ENCODE measurements around the gene SPACDR. TPM values are rescaled to one million over a fixed set of nuclear protein-coding genes. Genes with fewer than 3 reads are reported as not detected.
A peak's percentile ranks its signal among the peaks of the same experiment; 100 is the strongest.
"Not testable (repeated sequence)": the region's sequence is repeated elsewhere in the genome, so short reads cannot be mapped to it uniquely, and the experiment has no call there.

The SPACDR gene
- total RNA-seq, 1 experiment from 2014 or later = 1.5 TPM

DNA sequence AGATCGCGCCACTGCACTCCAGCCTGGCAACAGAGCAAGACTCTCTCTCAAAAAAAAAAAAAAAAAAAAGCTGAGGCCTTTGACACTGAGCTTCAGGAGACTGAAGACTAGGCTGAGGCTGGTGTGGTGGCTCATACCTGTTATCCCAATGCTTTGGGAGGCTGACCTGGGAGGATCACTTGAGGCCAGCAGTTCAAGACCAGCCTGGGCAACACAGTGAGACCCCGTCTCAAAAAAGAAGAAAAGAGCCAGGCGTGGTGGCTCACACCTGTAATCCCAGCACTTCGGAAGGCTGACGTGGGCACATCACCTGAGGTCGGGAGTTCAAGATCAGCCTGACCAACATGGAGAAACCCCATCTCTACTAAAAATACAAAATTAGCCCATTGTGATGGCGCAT, 16.7 kb downstream of the SPACDR start:
- in situ Hi-C loops (cut with HindIII; ENCODE audit: low pct_unique_long_range_greater_than_20kb, low sequenced_read_pairs); ATAC-seq; intact Hi-C loops (cut with micrococcal nuclease; ENCODE audit: unreplicated experiment); H3K4me3 ChIP-seq (ENCODE audit: low read depth in 2 of 2, low read length in 2 of 2); H3K27me3 ChIP-seq (ENCODE audit: control insufficient read depth, insufficient read depth, low read length); BruUV-seq (replicated peaks); H3K4me1 ChIP-seq (ENCODE audit: control insufficient read depth, insufficient read depth, low read length); H3K9me3 ChIP-seq (ENCODE audit: control insufficient read depth, insufficient read depth, low read depth, low read length); POLR2A ChIA-PET; DNase-seq (ENCODE audit: low read depth, low spot score); H3K36me3 ChIP-seq (ENCODE audit: control insufficient read depth, insufficient read depth, low read length); H3K27ac ChIP-seq (ENCODE audit: low read length): not testable (repeated sequence)
- CTCF ChIA-PET = interaction anchor here (0.6 kb wide), 2 partner anchors 61 to 142 kb away, joined by 5 to 6 read pairs; no protein-coding TSS in a partner anchor

DNA sequence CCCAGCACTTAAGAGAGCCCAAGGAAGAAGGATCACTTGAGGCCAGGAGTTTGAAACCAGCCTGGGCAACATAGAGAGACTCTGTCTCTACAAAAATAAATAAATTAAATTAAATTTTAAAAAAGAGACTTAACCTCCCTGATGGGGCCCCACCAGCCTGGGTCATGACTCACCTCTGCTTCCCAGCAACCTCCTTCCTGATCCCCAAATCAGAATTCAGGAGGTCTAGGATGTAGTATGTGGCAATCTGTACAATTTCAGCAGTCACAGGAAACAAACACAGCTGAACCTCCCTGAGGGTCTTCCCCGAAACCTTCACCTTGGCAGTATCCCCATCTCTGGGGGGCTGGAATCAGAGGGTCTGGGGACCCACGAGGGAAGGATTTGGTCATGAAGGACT, 18.0 kb downstream of the SPACDR start:
- ChIA-PET CTCF (no interaction called here), POLR2A (interaction anchor here (0.7 kb wide), 1 partner anchor 126 kb away, joined by 7 read pairs; no protein-coding TSS in a partner anchor)
- H3K27me3 ChIP-seq (ENCODE audit: control insufficient read depth, insufficient read depth, low read length) = no peaks in the 10 kb centered on the region
- no peaks in the 10 kb centered on the region for H3K36me3 ChIP-seq (ENCODE audit: control insufficient read depth, insufficient read depth, low read length)
- H3K9me3 ChIP-seq (ENCODE audit: control insufficient read depth, insufficient read depth, low read depth, low read length) = no peaks in the 10 kb centered on the region
- H3K4me3 ChIP-seq (ENCODE audit: low read depth in 2 of 2, low read length in 2 of 2) = no peak overlapping the region
- in situ Hi-C loops (cut with HindIII; ENCODE audit: low pct_unique_long_range_greater_than_20kb, low sequenced_read_pairs) (no loop called here), intact Hi-C loops (cut with micrococcal nuclease; ENCODE audit: unreplicated experiment) (no loop called here)
- ATAC-seq (no peak), DNase-seq (ENCODE audit: low read depth, low spot score) (no peak)
- H3K27ac ChIP-seq (ENCODE audit: low read length) = no peak overlapping the region
- TF ChIP-seq TCF7L2 (IDR thresholded peaks at IDR 0.05; ENCODE audit: low read depth, low read length) (no peak), SIN3A (IDR thresholded peaks at IDR 0.05; ENCODE audit: borderline replicate concordance, insufficient read depth, low read depth, low read length) (no peak), POLR2AphosphoS5 (IDR thresholded peaks at IDR 0.05; ENCODE audit: low read depth, low read length) (no peak)
- TF ChIP-seq, protein P1, sequence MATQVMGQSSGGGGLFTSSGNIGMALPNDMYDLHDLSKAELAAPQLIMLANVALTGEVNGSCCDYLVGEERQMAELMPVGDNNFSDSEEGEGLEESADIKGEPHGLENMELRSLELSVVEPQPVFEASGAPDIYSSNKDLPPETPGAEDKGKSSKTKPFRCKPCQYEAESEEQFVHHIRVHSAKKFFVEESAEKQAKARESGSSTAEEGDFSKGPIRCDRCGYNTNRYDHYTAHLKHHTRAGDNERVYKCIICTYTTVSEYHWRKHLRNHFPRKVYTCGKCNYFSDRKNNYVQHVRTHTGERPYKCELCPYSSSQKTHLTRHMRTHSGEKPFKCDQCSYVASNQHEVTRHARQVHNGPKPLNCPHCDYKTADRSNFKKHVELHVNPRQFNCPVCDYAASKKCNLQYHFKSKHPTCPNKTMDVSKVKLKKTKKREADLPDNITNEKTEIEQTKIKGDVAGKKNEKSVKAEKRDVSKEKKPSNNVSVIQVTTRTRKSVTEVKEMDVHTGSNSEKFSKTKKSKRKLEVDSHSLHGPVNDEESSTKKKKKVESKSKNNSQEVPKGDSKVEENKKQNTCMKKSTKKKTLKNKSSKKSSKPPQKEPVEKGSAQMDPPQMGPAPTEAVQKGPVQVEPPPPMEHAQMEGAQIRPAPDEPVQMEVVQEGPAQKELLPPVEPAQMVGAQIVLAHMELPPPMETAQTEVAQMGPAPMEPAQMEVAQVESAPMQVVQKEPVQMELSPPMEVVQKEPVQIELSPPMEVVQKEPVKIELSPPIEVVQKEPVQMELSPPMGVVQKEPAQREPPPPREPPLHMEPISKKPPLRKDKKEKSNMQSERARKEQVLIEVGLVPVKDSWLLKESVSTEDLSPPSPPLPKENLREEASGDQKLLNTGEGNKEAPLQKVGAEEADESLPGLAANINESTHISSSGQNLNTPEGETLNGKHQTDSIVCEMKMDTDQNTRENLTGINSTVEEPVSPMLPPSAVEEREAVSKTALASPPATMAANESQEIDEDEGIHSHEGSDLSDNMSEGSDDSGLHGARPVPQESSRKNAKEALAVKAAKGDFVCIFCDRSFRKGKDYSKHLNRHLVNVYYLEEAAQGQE (IDR thresholded peaks at IDR 0.05; ENCODE audit: insufficient read depth in 1 of 2, low read depth in 2 of 2, low read length in 1 of 2) = no peak
- TF ChIP-seq, protein P2, sequence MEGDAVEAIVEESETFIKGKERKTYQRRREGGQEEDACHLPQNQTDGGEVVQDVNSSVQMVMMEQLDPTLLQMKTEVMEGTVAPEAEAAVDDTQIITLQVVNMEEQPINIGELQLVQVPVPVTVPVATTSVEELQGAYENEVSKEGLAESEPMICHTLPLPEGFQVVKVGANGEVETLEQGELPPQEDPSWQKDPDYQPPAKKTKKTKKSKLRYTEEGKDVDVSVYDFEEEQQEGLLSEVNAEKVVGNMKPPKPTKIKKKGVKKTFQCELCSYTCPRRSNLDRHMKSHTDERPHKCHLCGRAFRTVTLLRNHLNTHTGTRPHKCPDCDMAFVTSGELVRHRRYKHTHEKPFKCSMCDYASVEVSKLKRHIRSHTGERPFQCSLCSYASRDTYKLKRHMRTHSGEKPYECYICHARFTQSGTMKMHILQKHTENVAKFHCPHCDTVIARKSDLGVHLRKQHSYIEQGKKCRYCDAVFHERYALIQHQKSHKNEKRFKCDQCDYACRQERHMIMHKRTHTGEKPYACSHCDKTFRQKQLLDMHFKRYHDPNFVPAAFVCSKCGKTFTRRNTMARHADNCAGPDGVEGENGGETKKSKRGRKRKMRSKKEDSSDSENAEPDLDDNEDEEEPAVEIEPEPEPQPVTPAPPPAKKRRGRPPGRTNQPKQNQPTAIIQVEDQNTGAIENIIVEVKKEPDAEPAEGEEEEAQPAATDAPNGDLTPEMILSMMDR (IDR thresholded peaks at IDR 0.05) = no peak
- no peaks in the 10 kb centered on the region for H3K4me1 ChIP-seq (ENCODE audit: control insufficient read depth, insufficient read depth, low read length)
- BruUV-seq (replicated peaks) = no TSS peak

DNA sequence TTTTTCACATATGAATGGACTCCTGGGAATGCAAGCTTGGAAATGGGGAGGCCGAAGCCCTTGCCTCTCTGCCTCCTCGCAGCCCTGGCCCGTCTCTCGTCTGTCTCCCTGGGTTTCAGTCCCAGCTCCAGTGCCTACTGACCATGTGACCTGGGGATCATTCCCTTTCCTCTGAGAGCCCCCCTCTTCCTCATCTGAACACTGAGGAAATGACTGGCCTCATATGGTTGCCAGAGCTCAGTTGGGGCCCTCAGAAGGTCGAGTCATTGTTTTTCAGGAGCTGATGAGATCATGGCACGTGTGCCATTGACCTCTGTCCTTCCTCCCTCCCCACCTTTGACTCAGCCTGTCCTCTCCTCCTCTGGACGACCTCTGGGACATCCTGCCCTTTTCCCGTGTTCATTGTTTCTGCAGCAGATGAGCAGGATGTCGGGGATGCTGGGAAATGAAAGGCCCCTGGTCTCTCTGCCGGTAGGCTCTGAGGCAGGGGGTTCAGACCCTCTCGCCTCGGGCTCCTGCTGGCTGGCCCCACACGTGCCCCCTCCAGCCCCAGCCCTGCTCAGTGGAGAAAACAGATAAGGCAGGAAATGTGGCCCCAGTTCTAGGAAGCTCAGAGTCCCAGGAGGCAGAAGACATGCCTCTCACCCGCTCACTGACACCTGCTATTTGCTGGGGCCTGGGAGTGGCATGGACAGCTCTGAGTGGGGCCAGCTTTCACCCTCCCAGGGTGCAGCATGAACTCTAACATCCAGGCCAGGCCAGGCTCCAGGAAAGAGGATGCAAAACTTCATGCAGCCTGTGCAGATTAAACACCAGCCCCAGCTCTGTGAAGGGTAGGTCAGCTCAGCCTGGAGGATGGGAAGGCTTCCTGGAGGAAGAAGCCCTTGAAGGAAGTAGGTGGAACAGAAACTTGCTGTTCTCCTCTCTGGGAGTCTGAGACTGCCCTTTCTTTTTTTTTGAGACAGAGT, 19.5 kb downstream of the SPACDR start:
- BruUV-seq (replicated peaks) = no TSS peak
- H3K4me3 ChIP-seq (ENCODE audit: low read depth in 2 of 2, low read length in 2 of 2) = no peak overlapping the region
- in situ Hi-C loops (cut with HindIII; ENCODE audit: low pct_unique_long_range_greater_than_20kb, low sequenced_read_pairs) (no loop called here), intact Hi-C loops (cut with micrococcal nuclease; ENCODE audit: unreplicated experiment) (no loop called here)
- DNase-seq (ENCODE audit: low read depth, low spot score) (peak; percentile 69), ATAC-seq (peak; percentile 42)
- no peaks in the 10 kb centered on the region for H3K4me1 ChIP-seq (ENCODE audit: control insufficient read depth, insufficient read depth, low read length)
- no peaks in the 10 kb centered on the region for H3K36me3 ChIP-seq (ENCODE audit: control insufficient read depth, insufficient read depth, low read length)
- H3K27me3 ChIP-seq (ENCODE audit: control insufficient read depth, insufficient read depth, low read length) = no peaks in the 10 kb centered on the region
- H3K27ac ChIP-seq (ENCODE audit: low read length) = no peak overlapping the region; the same call in 1 of the 2 replicates
- ChIA-PET CTCF (interaction anchor here (0.9 kb wide), 1 partner anchor 115 kb away, joined by 4 read pairs; no protein-coding TSS in a partner anchor), POLR2A (no interaction called here)
- no peaks in the 10 kb centered on the region for H3K9me3 ChIP-seq (ENCODE audit: control insufficient read depth, insufficient read depth, low read depth, low read length)
- TF ChIP-seq, protein P2 (IDR thresholded peaks at IDR 0.05) = no peak
- no peak for TF ChIP-seq TCF7L2 (IDR thresholded peaks at IDR 0.05; ENCODE audit: low read depth, low read length)
- TF ChIP-seq, protein P1 (IDR thresholded peaks at IDR 0.05; ENCODE audit: insufficient read depth in 1 of 2, low read depth in 2 of 2, low read length in 1 of 2) = no peak
- TF ChIP-seq SIN3A (IDR thresholded peaks at IDR 0.05; ENCODE audit: borderline replicate concordance, insufficient read depth, low read depth, low read length) = no peak
- no peak for TF ChIP-seq POLR2AphosphoS5 (IDR thresholded peaks at IDR 0.05; ENCODE audit: low read depth, low read length)

All from Panc1 (cell line).